HEK293T (cell line): Measurements from ENCODE around the gene BOLA3.
A peak's percentile ranks its signal among the peaks of the same experiment; 100 is the strongest.

ENCODE experiments used
- CTCF ChIA-PET: fragments of 350-600 bp; formaldehyde crosslinking; extraction: SDS; loops from one replicate; lab custom pipeline; 2021; ENCODE audit warnings: antibody characterized with exemption, inconsistent platforms; lab: Yijun Ruan, JAX
- POLR2A ChIA-PET: fragments of 350-600 bp; formaldehyde crosslinking; extraction: SDS; loops from one replicate; lab custom pipeline; 2020; ENCODE audit warnings: antibody characterized with exemption, inconsistent platforms; lab: Yijun Ruan, JAX
- DNase-seq: peaks from one replicate; pipeline ENCODE4 v3.0.0; 2012; ENCODE audit warnings: mixed read lengths; ENCODE audit errors: extremely low spot score
- ARNT ChIP-seq: fragments of 450-650 bp; IDR thresholded peaks from 2 replicates; pipeline ENCODE4 v1.6.1; 2017; ENCODE audit warnings: mild to moderate bottlenecking
- BHLHE40 ChIP-seq: fragments of 450-650 bp; IDR thresholded peaks from 2 replicates; pipeline ENCODE4 v1.6.1; 2016; ENCODE audit warnings: mild to moderate bottlenecking, moderate library complexity, borderline replicate concordance
- CTBP1 ChIP-seq: fragments of 450-650 bp; IDR thresholded peaks from 2 replicates; pipeline ENCODE4 v1.6.1; 2016; ENCODE audit warnings: borderline replicate concordance
- ELF4 ChIP-seq: fragments of 450-650 bp; IDR thresholded peaks from 2 replicates; pipeline ENCODE4 v1.6.1; 2017; ENCODE audit warnings: antibody characterized with exemption
- FOXA1 ChIP-seq: fragments of 450-650 bp; IDR thresholded peaks from 2 replicates; pipeline ENCODE4 v1.6.1; 2016; ENCODE audit warnings: mild to moderate bottlenecking
- FOXK2 ChIP-seq: fragments of 450-650 bp; IDR thresholded peaks from 2 replicates; pipeline ENCODE4 v1.6.1; 2016; ENCODE audit warnings: mild to moderate bottlenecking
- FOXM1 ChIP-seq: fragments of 450-650 bp; IDR thresholded peaks from 2 replicates; pipeline ENCODE4 v1.6.1; 2017; ENCODE audit warnings: mild to moderate bottlenecking, borderline replicate concordance
- HDGF ChIP-seq: fragments of 450-650 bp; IDR thresholded peaks from 2 replicates; pipeline ENCODE4 v1.6.1; 2017; ENCODE audit warnings: antibody characterized with exemption, borderline replicate concordance
- L3MBTL2 ChIP-seq: fragments of 450-650 bp; conservative IDR thresholded peaks from 2 replicates; pipeline ENCODE4 v1.6.1; 2016; ENCODE audit warnings: mild to moderate bottlenecking
- LEF1 ChIP-seq: fragments of 450-650 bp; IDR thresholded peaks from 2 replicates; pipeline ENCODE4 v1.6.1; 2017; ENCODE audit warnings: mild to moderate bottlenecking, borderline replicate concordance
- NFRKB ChIP-seq: fragments of 450-650 bp; IDR thresholded peaks from 2 replicates; pipeline ENCODE4 v1.6.1; 2016; ENCODE audit warnings: mild to moderate bottlenecking, moderate library complexity
- PKNOX1 ChIP-seq: fragments of 450-650 bp; IDR thresholded peaks from 2 replicates; pipeline ENCODE4 v1.6.1; 2016
- SP1 ChIP-seq: fragments of 450-650 bp; IDR thresholded peaks from 2 replicates; pipeline ENCODE4 v1.6.1; 2017
- SUZ12 ChIP-seq: fragments of 450-650 bp; IDR thresholded peaks from 2 replicates; pipeline ENCODE4 v1.6.1; 2016; ENCODE audit warnings: mild to moderate bottlenecking
- TARDBP ChIP-seq: fragments of 450-650 bp; IDR thresholded peaks from 2 replicates; pipeline ENCODE4 v1.6.1; 2016
- ZNF384 ChIP-seq: fragments of 450-650 bp; IDR thresholded peaks from 2 replicates; pipeline ENCODE4 v1.6.1; 2016

The BOLA3 gene

GRCh38 chr2:74177696-74178095 is 30.0 kb upstream of the BOLA3 start:
- CTCF ChIA-PET = interaction anchor here (0.6 to 1.3 kb wide), 2 partner anchors 20 to 26 kb away, joined by 4 to 5 read pairs; no protein-coding TSS in a partner anchor
- POLR2A ChIA-PET = interaction anchor here (0.6 to 3.0 kb wide), 11 partner anchors 8 to 349 kb away, joined by 3 to 36 read pairs (median 8); partner anchors contain the start of genes BOLA3, MTHFD2 and STAMBP
- TF ChIP-seq L3MBTL2 = no peak
- peak; percentile 38 for TF ChIP-seq PKNOX1
- no peak for DNase-seq

GRCh38 chr2:74174909-74175308 is 27.2 kb upstream of the BOLA3 start:
- no peak for TF ChIP-seq L3MBTL2
- ChIA-PET CTCF (interaction anchor here (0.8 kb wide), 1 partner anchor 10 kb away, joined by 3 read pairs; no protein-coding TSS in a partner anchor), POLR2A (no interaction called here)
- no peak for DNase-seq

- no peak for DNase-seq
- POLR2A ChIA-PET = no interaction called here
- CTCF ChIA-PET = no interaction called here
- TF ChIP-seq LEF1 (no peak), FOXA1 (no peak), FOXM1 (no peak), CTBP1 (no peak), ARNT (no peak), SP1 (no peak), TARDBP (no peak), ELF4 (no peak), HDGF (no peak), PKNOX1 (no peak), NFRKB (no peak), SUZ12 (no peak), ZNF384 (no peak), BHLHE40 (no peak)
These were observed 21.0 kb upstream of the BOLA3 start for GRCh38 chr2:74168739-74169138.

GRCh38 chr2:74164761-74165160 is 17.0 kb upstream of the BOLA3 start:
- TF ChIP-seq NFRKB (no peak), SUZ12 (no peak), L3MBTL2 (no peak), LEF1 (no peak), FOXK2 (no peak), HDGF (no peak), ARNT (no peak), FOXA1 (no peak), CTBP1 (no peak), TARDBP (no peak), SP1 (no peak), ELF4 (no peak), ZNF384 (no peak), BHLHE40 (no peak), PKNOX1 (no peak), FOXM1 (no peak)
- CTCF ChIA-PET = no interaction called here
- no peak for DNase-seq
- POLR2A ChIA-PET = no interaction called here

- TF ChIP-seq L3MBTL2 = no peak
- no peak for TF ChIP-seq LEF1
- no peak for TF ChIP-seq FOXA1
- no peak for TF ChIP-seq SP1
- TF ChIP-seq HDGF = no peak
- TF ChIP-seq FOXK2 = no peak
- TF ChIP-seq ELF4 = no peak
- no peak for TF ChIP-seq NFRKB
- no peak for TF ChIP-seq ARNT
- TF ChIP-seq FOXM1 = no peak
- TF ChIP-seq PKNOX1 = no peak
- POLR2A ChIA-PET = interaction anchor here (1.7 kb wide), 1 partner anchor 11 kb away, joined by 4 read pairs; no protein-coding TSS in a partner anchor
- CTCF ChIA-PET = no interaction called here
- DNase-seq = no peak
These were observed 15.2 kb upstream of the BOLA3 start for GRCh38 chr2:74162951-74163350.

- DNase-seq = no peak
- POLR2A ChIA-PET = no interaction called here
- TF ChIP-seq NFRKB (no peak), ARNT (no peak), SP1 (no peak), CTBP1 (no peak), FOXM1 (no peak), LEF1 (no peak), FOXK2 (no peak), TARDBP (no peak), FOXA1 (no peak), SUZ12 (no peak), PKNOX1 (no peak), L3MBTL2 (no peak), ELF4 (no peak), ZNF384 (no peak), BHLHE40 (no peak), HDGF (no peak)
- CTCF ChIA-PET = no interaction called here
These were observed 8.1 kb upstream of the BOLA3 start for GRCh38 chr2:74155830-74156229.
